ENCODE data around the gene HNRNPM.
A peak's percentile ranks its signal among the peaks of the same experiment; 100 is the strongest.
"Not testable (repeated sequence)": the region's sequence is repeated elsewhere in the genome, so short reads cannot be mapped to it uniquely, and the experiment has no call there.

HNRNPM gene

DNA sequence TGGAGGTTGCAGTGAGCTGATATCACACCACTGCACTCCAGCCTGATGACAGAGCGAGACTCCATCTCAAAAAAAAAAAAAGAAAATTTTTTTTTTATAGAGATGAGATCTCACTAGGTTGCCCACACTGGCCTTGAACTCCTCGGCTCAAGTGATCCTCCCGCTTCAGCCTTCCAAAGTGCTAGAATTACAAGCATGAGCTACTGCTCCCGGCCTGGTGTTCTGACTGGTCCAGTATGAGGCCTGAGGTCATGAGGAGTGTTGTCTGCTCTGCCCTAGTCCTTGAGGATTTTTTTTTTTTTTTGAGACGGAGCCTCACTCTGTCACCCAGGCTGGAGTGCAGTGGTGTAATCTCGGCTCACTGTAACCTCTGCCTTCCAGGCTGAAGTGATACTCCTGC, 19.4 kb upstream of the HNRNPM start:
- DNase-seq (ENCODE audit: low spot score): not testable (repeated sequence)

DNA sequence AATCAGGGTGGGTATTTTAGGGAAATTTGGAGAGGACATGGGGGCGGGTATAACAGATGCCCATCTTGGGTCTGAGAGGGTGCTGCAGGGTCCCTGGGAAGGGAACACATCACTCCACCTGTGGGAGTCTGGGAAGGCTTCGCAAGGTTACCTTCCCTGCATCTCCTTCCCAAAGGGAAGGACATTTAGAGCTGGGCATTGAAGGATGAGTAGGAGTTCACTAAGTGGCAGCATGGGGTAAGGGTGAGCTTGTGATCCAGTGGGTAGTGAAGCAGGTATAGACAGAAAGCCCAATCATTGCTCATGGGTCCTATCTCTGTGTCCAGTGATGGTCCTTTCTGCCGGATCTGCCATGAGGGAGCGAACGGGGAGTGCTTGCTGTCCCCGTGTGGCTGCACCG, 18.5 kb upstream of the HNRNPM start:
- DNase-seq (ENCODE audit: low spot score): no peak

DNA sequence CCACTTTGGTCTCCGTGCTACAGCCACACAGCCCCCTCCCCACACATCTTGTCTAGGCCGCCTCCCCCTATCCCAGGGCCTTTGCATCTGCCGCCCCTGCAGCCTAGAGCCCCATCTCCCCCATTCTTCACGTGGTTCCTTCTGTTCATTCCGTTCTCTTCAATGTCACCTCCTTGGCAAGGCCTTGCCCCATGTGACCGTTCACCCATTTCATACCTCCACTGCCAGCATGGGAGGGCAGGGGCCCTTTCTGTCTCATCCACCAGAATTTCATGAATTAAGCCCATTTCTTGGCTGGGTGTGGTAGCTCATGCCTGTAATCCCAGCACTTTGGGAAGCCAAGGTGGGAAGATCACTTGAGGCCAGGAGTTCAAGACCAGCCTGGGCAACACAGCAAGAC, 15.7 kb upstream of the HNRNPM start:
- DNase-seq (ENCODE audit: low spot score): no peak

DNA sequence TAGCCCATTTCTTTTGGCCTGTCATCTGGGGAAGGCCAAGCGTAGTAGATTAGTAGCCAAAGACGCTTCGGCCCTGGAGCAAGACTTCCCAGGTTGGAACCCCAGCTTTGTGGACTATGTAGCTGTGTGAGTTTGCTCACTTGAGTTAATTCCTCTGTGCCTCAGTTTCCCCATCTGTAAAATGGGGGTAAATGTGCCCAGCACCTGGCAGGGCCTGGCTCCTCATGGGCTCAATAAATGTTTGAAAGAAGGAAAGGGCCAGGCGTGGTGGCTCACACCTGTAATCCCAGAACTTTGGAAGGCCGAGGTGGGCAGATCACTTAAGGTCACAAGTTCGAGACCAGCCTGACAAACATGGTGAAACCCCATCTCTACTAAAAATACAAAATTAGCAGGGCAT, 14.9 kb upstream of the HNRNPM start:
- DNase-seq (ENCODE audit: low spot score): no peak

DNA sequence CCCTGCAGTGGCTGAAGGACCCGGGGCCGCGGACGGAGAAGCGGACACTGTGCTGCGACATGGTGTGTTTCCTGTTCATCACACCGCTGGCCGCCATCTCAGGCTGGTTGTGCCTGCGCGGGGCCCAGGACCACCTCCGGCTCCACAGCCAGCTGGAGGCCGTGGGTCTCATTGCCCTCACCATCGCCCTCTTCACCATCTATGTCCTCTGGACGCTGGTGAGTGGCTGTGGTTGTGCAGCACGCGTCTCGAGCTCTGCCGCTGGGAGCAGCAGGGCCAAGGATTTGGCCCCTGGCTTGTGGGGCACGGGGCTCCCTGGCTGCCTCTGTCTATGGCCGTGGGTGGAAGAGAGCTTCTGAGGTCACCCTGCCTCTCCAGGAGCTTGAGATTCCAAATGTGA, 14.1 kb upstream of the HNRNPM start:
- DNase-seq (ENCODE audit: low spot score): no peak

DNA sequence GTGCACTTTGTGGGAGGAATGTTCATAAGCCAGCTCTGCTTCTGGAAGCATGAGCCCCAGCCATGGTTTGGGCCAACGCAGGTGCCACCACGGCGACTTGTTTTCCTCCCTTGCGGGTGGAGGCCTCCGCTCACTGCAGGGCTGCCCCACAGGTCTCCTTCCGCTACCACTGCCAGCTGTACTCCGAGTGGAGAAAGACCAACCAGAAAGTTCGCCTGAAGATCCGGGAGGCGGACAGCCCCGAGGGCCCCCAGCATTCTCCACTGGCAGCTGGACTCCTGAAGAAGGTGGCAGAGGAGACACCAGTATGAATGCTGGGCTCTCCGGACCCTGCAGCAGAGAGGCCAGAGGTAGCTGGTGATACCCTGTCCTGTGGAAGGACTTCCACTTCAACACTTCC, 6.5 kb upstream of the HNRNPM start:
- DNase-seq (ENCODE audit: low spot score): no peak

DNA sequence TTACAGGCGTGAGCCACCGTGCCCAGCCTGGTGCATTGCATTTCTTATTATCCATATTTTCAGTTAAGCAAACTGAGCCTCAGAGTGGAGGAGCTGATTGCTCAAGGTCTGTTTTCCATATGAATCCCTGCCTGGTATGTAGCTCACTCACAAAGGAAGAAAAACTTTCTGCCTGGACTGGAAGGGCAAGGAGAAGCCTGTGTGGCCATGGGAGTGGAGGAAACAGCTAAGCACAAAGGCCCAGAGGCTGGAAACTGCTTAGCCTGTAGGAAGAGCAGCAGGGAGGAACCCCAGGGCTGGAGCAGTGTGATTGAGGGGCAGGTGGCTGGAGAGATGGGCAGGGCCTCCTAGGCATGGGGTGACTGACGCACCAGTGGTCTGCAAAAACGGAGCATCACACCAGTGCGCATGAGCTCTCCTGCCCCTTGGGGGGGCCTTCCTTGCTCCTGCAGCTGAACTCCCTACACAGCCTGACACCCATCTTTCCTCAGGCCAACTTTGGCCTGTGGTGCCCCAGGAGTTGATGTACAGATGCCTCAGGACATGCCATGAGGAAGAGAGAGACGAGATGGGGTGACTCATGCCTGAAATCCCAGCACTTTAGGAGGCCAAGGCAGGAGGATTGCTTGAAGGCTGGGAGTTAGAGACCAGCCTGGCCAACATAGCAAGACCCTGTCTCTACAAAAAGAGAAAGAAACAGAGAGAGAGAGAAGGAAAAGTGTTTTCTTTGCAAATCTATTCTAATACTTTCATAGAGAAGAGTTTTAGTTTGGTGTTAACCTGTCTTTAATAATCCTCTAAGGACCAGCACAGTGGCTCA, 2.8 kb upstream of the HNRNPM start:
- no peak for DNase-seq (ENCODE audit: low spot score)

DNA sequence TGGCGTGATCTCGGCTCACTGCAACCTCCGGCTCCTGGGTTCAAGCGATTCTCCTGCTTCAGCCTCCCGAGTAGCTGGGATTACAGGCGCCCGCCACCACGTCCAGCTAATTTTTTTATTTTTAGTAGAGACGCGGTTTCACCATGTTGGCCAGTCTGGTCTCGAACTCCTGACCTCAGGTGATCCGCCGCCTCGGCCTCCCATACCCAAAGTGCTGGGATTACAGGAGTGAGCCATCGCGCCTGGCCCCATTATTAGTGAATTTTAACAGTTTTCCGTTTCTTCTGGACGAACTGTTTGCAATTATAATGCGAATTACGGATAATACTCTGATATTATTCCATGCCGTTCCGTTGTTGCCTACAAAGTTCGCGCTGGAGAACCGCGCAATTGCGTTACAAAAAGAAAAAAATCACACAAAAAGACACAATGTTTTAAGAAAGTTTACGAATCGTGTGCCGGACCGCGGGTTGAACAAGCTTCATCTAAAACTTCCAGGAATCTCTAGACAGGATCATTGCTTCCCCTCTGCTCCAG, 567 bp upstream of the HNRNPM start:
- not testable (repeated sequence) for DNase-seq (ENCODE audit: low spot score)

DNA sequence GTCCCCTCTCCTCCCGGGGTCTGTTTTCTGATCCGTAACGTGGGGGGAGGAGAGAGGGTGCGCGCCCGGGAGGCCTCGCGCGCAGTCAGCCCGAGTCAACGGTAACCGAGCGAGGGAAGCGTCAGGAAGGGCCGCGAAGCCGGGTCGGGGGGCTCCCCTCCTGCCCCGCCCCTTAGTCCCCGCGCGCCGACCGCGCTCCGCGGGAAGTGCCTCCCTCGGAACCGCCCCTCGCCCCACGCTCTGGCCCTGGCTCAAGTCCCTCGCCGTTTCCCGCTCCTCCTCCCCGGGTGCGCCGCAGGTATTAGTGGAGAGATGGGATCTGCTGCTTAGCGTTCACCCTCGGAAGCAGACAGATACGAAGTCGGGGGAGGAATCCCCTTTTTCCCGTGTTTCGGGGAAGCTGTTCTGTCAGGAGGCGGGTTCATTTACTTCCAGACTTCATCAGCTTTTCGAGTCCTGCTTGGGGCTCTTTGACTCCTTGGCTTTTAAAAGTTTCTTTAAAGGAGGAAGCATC, 770 bp downstream of the HNRNPM start:
- DNase-seq (ENCODE audit: low spot score): peak; percentile 49

DNA sequence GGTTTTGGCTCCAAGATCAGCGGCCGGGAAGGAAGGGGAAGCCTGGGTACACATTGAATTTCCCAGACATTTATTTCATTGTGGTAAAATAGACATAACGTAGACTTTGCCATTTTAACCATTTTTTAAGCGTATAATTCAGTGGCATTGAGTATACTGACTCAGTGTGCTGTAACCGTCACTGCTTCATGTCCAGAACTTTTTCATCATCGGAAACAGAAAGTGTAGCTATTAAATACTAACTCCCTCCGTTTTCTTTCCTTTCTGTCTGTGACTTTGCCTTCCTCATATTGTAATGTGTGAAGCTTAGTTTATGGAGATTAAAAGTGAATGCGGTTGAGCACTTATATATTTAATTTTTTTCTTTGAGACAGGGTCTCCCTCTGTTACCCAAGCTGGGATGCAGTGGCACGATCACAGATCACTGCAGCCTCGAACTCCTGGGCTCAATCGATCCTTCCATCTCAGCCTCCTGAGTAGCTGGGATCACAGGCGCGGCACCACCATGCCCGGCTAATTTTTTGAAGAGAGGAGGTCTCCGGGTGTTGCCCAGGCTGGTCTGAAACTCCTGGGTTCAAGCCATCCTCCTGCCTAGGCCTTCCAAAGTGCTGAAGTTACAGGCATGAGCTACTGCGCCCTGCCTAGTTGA, 1.4 kb downstream of the HNRNPM start:
- peak; percentile 40 for DNase-seq (ENCODE audit: low spot score)

DNA sequence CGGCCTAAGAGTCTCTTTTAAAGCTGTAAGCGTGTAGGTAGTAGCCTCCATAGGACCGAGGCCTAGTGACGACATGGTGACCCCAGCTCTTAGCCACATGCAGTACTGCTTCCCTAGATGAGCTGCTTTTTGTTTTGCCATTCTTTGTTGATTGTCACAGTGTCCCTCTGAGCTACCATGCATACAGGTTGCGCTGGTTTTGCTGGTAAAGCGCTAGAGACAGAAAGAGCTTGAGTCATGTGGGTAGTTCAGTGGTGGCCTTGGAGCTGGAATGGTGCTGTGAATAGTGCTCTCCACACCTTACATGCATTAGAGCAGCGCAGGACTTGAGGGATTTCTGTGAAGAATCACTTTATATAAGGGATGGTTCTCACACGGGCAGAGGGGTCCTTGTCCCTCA, 5.1 kb downstream of the HNRNPM start:
- no peak for DNase-seq (ENCODE audit: low spot score)

DNA sequence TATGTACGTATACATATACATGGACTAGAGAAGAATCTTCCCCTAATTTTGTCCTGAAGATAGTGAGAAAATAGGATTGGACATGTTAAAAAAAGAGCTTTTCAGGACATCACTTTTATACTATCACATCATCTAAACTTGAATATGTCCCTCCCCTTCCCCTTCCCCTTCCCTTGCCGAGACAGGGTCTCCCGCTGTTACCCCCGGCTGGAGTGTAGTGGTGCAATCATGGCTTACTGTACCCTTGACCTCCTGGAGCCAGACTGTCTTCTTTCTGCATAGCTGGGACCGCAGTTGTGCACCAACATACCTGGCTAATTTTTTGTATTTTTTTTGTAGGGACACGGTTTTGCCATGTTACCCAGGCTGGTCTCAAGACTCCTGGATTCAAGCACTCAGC, 6.6 kb downstream of the HNRNPM start:
- DNase-seq (ENCODE audit: low spot score): no peak

DNA sequence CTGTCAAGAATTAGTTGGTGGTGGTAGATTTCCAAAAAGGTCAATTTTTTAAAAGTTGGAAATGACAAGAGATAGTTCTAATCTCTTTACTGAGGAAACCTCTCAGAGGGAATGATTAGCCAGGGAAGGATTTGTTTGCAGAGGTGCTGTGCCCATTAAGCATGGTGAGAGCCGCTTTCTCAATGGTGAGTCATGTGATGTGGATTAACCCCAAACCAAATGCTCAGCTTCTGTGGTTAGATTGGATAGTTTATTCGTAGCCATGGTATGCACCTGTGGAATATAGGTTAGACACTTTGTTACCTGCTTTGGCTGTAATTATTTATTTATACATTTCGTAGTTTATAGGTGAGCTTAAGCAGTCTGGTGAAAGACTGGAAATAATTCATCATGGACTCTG, 7.1 kb downstream of the HNRNPM start:
- peak; percentile 52 for DNase-seq (ENCODE audit: low spot score)

DNA sequence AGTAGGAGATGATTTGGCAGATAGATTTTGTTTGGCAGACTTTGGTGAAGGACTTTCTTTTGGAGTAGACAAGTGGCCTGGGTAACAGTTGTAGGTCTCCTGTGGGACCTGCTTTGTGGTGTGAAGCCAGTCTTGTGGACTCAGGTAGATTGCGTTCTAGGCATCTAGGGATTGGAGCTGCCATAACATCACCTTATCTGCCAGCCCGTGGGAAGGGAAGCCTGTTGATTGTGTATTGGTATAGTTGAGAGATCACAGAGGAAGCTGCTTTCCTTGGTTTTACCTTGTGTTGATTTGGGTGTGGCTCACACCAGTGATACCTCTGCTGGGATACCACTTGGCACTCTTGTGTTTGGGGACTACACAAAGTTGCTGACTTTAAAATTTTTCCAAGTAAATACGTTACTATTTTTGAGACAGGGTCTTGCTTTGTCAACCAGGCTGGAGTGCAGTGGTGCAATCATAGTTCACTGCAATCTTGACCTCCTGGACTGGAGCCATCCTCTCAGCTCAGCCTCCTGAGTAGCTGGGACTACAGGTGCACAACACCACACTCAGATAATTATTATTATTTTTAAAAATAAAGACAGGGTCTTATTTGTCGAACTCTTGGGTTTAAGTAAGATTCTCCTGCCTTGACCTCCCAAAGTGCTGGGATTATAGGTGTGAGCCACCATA, 7.8 kb downstream of the HNRNPM start:
- no peak for DNase-seq (ENCODE audit: low spot score)

DNA sequence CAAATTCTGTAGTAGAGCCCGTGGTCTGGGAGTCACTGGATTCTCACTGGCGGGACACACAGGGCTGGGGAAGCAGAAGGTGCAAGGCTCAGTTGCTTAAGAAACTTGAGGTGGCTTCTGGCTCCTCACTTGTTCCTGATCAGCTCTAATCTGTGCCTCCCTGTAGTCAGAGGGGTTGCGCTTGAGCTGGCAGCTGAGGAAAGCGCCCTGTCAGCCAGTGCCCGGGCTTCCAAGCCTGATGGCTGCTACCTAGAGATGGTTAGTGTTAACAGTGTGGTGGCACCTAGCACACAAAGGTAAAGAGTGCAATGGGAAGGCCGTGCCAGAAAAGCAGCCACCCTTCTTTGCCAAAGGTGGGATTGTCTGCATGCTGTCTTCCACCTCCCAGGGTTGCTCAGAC, 8.8 kb downstream of the HNRNPM start:
- no peak for DNase-seq (ENCODE audit: low spot score)

DNA sequence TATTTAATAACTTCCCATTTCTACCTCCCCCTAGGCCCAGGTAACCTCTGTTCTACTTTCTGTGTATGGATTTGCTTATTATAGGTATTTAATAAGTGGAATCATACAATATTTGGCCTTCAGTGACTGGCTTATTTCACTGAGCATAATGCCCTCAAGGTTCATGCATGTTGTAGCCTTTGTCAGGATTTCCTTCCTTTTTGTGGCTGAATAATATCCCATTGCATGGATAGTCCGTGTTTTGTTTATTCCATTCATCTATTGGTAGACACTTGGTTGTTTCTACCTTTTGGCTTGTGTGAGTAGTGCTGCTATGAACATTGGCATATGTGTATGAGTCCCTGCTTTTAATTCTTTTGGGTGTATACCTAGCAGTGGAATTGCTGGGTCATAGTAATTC, 9.4 kb downstream of the HNRNPM start:
- no peak for DNase-seq (ENCODE audit: low spot score)

DNA sequence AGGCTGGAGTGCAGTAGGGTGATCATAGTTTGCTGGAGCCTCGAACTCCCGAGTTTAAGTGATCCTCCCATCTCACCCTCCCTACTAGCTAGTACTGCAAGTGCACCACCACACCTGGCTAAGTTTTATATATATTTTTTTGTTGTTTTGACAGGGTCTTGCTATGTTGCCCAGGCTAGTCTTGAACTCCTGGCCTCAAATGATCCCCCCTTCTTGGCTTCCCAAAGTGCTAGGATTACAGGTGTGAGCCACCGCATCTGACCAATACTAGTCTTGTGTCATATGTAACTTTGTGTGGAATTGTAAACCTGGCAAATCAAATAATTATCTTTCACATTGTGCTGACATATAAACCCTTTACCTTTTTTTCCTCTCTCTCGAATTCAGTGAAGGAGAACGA, 10.2 kb downstream of the HNRNPM start:
- DNase-seq (ENCODE audit: low spot score): no peak

DNA sequence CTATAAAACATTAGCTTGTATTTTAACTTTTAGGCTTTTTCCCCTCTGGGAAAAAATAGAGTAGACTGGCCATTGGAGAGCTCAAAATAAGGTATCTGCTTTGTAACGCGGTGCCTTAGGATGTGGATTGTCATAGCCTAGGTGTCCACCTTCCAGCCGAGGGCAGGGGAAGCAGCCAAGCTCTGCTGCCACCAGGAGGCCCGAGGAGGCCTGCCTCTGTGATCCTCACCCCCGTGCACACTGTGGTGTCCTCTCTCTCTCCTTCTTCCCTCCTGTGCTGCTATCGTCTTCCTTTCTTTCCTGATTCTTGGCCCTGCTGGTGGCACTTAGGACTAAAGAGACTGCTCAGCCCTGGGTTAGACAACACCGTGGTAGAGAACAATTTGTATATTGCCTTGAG, 11.3 kb downstream of the HNRNPM start:
- DNase-seq (ENCODE audit: low spot score): peak; percentile 18

DNA sequence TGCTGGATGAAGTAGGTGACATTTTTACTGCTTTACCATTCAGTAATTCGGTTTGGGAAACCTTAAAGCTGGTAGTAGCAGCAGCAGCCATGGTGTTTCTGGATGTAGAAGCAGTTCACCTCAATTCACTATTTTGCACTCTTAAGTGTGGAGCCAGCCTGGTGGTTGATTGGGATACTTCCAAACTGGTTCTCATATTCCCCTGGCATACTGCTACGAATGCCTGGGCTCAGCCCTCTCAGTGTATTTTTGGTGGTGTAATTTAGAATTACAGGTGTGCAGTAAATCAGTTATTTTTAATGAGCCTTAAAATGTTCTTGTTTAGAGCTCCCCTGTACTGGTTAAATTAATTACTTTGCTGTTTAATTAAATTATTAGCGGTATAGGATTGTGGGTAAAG, 12.4 kb downstream of the HNRNPM start:
- DNase-seq (ENCODE audit: low spot score): no peak

DNA sequence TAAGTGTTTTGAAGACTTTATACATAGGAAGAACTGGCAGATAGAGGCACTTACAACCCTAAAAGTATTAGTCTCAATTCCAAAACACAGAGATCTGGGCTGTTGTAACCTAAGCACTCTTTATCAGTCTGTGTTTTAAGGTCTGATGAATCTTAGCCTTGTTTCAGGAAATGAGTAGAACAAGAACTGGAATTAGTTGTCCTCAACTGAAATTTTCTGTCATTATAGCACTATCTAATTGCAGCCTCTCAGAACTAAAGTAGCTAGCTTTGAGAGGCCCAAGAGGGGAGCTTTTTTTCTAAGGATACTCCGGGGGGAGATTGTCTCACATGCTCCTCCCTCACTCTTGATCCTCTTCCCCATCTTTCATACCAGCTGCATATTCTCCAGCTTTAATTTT, 13.1 kb downstream of the HNRNPM start:
- no peak for DNase-seq (ENCODE audit: low spot score)

DNA sequence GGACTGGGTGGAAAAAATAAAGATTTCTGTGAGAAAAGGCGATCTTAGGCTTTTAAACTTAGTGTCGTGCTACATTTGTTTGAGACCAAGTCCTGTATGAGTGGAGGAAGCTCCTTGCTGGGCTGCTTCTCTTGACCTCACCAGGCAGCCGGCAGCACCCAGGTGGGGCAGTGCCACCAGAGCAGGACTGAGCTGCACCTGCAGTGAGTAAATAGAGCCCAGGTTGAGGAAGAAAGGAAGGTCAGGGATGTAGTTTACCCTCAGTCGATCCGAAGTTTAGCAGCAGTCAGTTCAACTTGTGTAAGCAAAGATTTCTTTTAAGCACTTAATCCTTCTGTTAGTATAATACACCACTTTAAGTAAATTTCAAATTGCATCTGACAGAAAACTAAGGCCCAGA, 13.6 kb downstream of the HNRNPM start:
- DNase-seq (ENCODE audit: low spot score): no peak

DNA sequence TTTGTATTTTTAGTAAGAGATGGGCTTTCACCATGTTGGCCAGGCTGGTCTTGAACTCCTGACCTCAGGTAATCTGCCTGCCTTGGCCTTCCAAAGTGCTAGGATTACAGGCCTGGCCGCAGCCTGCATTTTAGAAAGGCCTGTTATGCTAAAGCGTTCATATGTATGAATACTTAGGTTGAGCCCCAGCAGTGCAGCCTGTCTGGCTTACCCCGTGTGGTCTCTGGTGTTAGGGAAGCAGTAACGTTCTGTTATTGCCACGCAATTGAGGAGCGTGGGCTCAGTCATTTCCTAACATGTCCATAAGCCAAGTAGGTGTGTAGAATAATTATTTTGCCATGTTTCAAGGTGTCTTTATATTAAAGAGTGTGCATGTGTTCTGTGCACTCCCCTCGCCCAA, 14.3 kb downstream of the HNRNPM start:
- DNase-seq (ENCODE audit: low spot score): no peak

All from RKO (cell line).